HFF-Myc (cell line): ENCODE measurements around the gene GARS1.

ENCODE experiments used
- DNase-seq: peaks from one replicate; pipeline ENCODE4 v3.0.0-alpha.2; 2011; ENCODE audit warnings: low read depth; ENCODE audit errors: extremely low read depth
- H3K4me3 ChIP-seq: replicated peaks from 2 replicates; pipeline ENCODE4 v1.5.1; 2011; ENCODE audit warnings: low read depth, mild to moderate bottlenecking, control low read depth, low read length
- CTCF ChIP-seq: IDR thresholded peaks from 2 replicates; pipeline ENCODE4 v1.5.1; 2012; ENCODE audit warnings: mild to moderate bottlenecking, low read depth, low read length, control low read depth; ENCODE audit errors: missing control alignments

Gene GARS1

GRCh38 chr7:30683306-30683705 lies 88.6 kb downstream of the GARS1 start:
- DNase-seq: no peak
- no peak for TF ChIP-seq CTCF
- no peak overlapping the region for H3K4me3 ChIP-seq
